GM21825 (cell line): ENCODE results near the gene PPM1A.

ENCODE experiments used
- ATAC-seq: cut with Tn5 transposase; IDR thresholded peaks from one replicate; pipeline ENCODE4 v1.9.1; 2021; ENCODE audit warnings: mild to moderate bottlenecking, moderate library complexity; ENCODE audit not compliant: unreplicated experiment

The PPM1A gene

DNA sequence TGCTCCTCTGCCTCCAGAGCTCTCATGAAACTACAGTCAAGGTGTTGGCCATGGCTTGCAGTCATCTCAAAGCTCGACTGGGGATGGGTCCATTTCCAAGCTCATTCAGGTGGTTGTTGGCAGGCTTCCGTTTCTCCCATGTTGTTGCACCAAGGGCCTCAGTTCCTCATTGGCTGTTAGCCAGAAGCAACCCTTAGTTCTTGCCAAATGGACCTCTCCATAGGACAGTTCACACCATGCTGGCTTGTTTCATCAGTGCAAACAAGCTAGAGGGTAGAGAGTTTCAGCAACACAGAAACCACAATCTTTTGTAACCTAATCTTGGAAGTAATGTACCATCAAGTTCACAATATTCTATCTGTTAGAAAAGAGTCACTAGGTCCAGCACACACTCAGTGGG lies 22.7 kb upstream of the PPM1A start:
- no peak for ATAC-seq

DNA sequence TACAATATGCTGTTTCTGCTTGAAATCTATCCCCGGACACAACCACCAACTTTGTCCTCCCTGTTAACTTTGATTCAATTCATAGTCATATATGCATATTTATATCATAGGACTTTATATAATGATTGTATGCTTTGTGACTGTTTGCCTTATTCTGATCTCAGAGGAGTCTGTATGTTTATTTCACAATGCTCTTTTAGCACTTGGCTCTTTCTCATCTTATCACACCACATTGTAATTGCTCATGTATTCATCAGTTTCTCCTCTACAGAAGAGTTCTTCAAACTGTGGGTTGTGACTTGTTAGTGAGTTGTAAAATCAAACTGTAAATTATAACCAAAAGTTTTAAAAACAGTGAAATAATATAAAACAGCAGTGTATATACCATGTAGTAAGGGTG lies 21.7 kb upstream of the PPM1A start:
- ATAC-seq = no peak

DNA sequence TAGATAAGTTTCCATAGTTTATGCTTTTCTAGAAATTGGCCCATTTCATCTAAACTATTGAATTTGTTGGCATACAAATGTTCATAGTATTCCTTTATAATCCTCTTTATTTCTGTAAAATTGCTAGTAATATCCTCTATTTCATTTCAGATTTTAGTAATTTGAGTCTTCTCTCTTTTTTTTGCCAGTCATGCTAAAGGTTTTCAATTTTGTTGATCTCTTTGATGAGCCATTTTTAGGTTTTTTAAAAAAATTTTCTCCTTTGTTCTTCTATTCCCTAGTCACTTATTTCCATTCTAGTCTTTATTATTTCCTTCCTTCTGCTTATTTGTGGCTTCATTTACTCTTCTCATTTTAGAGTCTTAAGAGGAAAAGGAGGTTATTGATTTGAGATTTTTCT lies 19.4 kb upstream of the PPM1A start:
- no peak for ATAC-seq

DNA sequence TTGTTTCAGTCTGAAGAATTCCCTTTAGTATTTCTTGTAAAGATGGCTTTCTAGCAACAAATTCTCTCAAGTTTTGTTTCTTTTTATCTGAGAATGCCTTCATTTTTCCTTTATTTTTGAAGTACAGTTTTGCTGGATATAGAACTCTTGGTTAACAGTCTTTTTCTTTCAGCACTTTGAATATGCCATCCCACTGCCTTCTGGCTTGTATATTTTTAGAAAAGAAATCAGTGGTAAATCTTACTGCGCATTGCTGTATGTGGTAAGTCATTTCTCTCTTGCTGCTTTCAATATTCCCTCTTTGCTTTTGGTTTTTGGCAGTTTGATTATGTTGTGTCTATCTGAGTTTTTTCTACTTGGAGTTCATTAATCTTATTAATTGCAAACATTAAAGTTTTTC lies 16.8 kb upstream of the PPM1A start:
- no peak for ATAC-seq

DNA sequence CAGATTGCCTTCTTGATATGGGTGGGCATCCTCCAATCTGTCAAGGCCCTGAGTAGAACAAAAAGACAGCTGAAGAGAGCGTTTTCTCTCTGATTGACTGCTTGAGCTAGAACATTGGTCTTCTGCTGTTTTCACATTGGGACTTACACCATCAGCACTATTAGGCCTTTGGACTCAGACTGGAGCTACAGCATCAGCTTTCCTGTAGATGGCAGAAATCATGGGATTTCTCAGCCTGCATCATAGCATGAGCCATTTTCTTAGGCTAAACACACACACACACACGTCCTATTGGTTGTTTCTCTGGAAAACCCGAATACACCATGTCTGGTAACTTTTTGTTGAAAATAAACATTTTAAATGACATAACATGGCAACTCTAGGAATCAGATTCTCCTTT lies 15.8 kb upstream of the PPM1A start:
- no peak for ATAC-seq

DNA sequence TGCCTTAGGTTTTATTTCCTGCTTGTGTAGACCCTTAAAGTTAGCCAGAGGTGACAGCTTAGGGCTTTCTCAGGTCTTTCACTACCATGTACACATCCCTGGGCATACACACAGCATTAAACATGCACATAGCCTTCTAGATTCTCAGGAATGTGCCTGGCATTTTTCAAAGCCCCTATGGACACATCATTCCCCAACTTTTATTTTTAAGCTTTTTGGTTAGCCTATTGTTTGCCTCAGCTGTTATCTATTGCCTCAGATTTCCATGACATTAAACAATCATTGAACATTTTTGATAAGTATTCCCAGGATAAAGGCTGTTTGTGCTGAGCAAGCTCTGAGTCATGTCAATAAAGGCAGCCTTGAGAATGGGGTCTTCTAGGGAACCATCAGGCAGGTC lies 15.1 kb upstream of the PPM1A start:
- ATAC-seq = no peak

DNA sequence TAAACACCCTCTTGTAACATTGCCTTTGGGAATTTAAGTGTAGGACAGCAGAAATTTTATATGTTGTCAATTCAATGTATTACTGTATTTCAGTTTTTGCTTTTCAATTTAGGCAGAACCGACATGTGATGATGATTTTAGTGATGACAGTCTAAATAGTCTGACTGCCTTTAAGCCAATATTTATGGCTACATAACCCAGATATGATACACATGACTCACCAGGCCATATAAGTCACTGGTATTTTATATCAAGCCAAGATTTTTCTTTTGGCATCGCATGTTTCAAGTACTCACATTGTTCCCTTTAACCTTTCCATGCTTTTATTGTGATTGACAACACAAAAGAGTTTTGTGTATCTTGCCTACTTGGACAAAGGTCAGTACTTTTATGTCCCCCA lies 13.6 kb upstream of the PPM1A start:
- no peak for ATAC-seq

DNA sequence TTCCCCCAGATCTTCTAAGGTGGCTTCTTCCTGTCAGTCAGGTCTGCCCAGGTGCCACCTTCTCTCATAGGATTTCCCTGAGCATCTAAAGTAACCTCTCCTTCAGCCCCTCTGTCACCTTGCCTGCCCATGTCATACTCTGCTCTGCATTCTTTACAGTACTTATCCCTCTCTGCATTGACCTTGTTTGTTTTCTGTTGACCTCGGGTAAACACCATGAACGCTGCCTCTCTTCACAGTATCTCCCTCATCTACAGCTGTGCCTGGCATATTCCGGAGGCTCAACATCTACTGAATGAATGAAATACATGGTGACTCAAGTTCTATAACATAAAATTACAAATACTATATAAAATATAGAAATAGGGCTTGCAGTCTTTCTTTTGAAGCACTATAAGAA lies 10.1 kb upstream of the PPM1A start:
- ATAC-seq = no peak

DNA sequence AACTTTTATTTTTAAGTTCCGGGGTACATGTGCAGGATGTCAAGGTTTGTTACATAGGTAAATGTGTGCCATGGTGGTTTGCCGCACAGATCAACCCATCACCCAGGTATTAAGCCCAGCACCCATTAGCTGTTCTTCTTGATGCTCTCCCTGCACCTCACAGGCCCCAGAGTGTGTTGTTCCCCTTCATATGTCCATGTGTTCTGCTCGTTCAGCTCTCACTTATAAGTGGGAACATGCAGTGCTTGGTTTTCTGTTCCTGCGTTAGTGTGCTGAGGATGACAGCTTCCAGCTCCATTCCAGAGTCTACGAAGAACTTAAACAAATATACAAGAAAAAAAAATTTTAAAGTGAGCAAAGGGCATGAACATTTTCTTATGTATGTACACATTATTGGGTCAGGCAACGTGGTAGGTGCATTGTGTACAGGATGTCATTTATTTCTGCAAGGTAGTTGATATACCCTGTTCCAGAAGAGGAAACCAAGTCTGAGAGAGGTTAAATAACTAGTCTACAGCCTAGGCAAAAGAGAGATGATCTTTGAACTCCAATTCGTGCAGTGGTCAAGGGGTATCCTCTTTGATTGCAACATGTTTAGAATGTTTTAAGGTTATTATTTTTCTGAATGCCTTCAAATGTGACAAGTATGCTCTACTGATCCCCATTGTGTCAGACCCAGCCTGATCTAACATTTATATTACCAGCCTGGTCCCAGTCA lies 8.7 kb upstream of the PPM1A start:
- no peak for ATAC-seq

DNA sequence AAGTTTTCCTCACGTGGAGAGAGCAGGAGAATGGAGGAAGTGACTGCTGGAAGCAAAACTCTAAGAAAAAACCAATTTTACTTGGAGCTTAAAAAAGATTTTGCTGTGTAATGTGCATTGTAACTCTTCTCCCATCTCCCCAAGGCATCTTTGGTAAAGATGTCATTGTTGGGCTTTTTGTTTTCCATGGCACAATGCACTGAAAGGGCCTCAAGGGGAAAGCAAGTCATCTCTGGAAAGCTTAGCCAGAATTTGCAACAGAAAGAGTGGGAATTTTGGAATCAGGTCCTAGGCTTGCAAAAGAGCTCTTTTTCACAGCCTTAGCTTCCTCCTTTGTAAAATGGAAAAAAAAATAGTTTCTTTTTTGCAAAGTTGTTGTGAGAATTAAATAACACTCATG lies 7.9 kb upstream of the PPM1A start:
- ATAC-seq = no peak

DNA sequence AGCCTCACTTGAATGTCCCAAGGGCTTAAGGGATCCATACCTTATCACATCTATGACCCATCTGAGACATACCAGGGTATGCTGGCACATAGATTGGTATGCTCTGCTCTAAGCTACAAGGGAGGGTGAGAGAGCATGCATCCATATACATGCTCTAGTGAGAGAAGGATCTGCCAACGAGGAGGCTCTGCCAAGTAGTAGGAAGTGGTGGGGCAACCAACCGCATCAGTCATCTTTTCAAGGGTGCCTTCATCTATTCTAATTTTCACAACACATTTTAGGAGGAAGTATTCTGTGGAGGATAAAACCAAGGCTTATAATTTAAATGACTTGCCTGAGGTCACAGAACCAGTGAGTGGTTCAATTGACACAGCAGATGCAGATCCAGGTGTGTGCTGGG lies 6.6 kb upstream of the PPM1A start:
- no peak for ATAC-seq

DNA sequence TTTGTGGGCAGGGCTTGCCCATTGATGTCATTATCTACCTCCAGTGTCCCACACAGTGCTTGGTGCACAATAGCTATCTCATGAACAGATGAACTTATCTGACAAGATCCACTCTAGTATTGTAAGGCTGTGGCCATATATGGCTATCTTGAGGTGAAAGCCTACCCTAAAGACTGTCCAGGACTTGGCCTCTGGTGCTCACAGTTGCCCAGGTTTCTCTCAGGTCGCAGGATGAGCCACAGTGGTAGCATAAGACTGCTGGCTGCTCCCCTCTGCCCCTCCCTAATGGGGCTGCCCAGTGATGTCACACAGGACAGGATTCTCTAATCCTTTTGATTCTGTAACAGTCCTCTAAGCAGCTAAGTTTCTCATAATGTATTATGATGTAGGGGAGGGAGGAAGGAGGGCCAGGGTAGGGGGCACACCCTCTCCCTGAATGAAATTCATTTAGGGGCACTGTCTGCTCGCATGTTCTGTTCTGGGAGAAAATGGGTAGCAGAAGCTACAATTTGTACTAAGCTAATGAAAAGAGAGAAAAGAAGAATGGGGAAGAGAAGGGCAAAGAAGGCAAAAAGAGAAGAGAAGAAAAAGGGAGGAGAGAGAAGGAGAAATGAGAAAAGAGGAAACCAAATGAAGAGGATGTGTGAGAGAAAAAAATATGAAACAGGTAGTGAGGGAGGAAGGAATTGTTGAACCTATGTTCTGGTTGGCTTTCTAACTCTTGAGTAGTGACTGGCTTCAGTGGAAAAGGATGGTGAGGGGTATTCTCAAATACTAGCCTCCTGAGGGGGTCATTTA lies 3.4 kb upstream of the PPM1A start:
- no peak for ATAC-seq

DNA sequence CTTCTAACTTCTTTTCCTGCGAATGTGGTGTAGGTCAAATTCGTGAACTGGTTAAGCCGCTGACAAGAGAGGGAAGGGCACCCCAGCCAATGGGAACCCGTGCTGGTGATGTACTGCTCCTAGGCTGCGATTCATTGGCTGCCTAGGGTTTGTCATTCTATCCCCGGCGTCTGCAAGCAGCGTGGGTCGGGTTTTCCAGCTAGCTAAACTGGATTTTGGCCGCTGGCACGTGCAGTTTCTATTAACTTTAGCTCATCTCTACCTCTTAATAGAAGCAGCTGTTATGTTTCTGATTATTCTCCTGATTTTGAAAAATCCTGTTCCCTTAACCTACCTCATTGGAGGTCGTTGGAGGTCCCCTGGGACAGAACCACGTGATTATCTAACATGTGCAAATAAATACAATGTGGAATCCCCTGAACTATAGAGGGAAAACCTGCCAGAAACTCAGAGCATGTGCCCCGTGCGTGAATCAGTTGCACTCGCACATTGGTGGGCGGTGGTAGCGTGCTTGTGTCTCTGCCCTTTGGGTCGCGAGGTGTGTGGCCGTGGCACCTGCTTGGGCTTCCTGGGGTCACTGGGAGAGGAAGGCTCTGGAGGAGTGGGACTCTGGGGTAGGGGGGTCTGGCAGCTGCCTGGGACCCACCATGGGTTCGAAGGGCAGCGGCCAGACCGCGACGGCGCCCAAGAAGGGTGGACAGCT lies 876 bp upstream of the PPM1A start:
- ATAC-seq = peak; percentile 59

DNA sequence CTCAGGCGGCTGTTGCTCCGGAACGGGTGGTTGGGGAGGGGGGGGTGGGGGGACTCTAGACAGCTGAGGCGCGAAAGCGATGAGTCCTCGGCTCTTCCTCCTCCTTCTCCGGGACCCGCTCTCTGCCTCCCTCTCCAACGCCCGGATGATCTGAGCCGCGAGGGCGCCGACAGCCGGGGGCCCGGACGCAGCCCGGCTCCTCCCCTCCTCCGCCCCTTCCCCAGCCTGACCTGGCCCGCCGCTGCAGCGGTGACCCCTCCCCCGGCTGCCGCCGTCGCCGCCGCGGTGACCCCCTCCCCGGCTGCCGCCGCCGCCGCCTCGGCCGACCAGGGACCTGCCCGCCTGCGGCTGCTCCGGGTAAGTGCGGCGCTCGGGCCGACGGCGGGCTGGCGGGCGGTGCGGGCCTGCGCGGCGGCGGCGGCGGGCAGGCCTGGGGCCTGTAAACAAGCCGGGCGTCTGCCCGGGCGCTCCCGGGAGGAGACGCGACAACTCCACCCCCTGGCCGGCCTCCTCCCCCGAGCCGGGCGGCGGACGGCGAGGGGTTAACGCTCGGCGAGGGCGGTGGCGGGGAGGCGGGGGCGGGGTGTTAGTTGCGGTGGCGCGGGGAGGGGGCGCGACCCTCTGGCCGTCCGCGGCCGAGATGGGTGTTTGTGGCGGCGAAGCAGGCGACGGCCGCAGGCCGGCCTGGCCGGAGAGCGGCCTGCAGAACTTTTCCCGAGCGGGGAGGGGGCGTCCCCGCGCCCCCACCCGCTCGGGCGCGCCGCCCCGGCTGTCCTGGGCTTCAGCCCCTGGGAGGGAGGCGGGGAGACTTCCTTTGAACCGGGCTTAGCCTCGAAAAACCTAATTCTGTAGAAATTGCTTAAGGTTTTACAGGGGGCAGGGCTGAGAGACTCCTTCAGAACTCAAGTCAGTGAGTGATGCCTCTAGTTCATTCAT lies 568 bp downstream of the PPM1A start:
- ATAC-seq = peak; percentile 41

DNA sequence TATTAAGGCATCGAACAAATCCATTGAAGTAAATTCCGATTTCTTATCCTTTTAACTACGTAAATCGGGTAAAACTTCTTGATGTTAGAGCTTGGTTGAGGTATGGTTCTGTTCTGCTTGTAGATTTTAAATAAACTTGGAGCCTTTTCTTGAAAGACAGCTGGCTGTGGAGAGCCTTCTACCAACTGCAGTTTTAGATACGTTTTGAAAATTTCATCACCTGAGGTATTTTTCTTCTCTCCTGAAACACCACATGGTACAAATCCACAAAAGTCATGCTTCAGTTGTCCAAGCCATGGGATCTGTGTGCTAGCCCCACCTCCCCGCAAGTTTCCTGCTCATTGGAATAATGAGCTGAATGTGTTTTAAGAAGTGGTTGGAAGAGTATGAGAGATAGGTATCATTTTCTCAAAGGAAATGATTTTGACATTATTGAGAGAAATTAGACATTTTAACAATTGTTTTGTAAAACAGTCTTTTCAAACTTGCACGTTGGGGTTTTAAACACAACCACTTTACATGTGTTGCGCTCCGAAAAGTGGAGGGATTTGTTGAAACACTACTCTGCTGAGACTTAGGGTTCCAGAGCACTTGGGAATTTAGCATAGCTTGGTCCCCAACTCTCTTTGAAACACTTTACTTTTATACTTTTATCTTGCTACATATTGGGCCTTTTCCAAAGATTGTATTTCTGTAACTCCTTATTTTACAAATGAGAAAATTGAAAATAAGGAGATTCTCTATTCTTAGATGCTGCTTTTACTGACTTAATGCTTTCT lies 1.4 kb downstream of the PPM1A start:
- ATAC-seq = no peak

DNA sequence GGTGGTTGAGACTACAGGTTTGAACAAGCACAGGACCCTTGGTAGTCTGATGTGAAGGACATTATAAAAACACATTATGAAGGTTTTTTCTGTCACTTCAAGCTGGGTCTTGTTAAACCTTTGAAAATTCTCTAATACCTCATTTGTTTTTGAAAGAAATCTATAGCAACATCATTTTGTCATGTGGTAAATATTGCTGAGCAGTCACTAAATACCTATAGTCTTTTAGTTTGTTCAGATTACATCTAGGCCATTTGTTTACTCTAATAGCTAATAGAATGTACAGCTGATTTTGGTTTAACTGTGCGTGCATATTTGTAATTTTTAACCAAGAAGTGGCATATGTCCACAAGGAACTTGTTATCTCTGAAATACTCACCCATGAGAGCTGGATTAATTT lies 2.9 kb downstream of the PPM1A start:
- ATAC-seq = no peak

DNA sequence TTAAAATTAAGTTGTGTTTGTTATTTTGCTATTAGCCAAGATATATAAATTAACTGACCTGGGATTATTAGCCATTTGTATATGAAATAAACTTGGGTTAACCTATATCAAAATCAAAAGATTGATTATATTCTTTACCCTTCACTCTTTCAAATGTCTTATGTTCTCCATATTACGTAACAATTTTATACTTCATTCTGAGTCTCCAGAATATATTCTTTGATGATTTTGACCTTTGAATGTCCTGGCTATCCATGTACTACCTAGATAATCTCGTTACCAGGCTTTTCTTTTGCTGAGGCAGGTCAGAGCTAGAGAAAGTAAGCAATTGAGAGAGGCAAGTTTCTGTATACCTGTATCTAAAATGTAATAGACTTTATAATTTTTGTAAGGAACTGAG lies 3.6 kb downstream of the PPM1A start:
- no peak for ATAC-seq

DNA sequence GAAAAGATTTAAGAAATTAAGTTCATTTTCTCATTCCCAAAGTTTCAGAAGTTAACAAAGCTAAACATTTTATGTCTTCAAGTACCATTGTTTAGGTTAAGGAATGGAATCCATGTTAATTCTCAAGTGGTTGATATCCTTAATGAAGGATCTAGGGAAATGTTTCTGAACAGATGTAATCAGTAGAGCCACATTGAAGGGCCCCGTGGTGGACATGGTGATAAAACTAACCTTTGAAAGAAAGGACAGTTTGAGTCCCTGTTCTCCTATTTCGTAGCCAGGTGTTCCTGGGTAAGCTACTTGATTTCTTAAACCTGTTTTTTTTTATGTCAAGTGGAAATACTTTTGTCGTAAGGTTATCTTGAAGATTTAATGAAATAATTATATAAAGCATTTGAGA lies 4.6 kb downstream of the PPM1A start:
- ATAC-seq = no peak

DNA sequence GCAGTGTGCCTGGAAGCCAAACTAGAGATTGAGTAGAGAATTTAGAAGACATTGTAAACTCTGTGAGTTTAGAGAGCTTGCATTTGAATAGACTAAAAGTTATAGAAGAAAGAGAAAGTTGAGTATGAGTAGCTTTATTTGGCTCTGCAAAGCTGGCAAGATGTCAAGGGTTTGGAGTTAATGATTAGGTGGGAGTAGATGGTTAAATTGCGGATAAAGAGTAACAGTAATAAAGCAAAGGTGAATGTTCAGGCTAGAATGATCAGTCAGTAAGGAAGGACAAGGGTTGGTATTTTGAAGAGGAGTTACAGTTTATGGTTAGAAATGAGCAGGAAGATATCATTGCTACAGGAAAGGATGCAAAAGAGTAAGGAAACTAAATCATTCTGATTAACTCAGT lies 5.2 kb downstream of the PPM1A start:
- no peak for ATAC-seq

DNA sequence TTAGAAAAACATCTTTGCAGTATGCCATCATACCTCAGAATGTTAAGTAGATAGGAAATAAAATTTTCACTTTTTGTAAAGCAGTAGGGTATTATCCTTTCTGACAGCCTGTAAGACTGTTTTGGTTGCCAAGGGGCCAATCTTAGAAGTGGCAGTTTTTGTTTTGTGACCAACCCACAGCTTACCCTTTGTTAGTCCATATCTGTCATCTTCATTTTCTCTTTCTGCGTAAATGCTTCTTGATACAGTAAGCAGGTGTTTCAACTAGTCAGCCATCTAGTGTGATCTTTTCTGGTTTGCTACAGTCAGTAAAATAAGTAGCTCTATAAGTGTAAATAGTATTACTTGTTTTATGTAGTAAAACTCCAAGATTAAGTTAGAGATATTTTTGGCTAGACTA lies 8.8 kb downstream of the PPM1A start:
- no peak for ATAC-seq
